Muscle layer of colon (tissue), 2 donors: ENCODE data around the gene TLR6.

ENCODE experiments used
- H3K27ac ChIP-seq: one replicate; pipeline ENCODE4 v1.7.0; 2013; ENCODE audit warnings: low read depth, mild to moderate bottlenecking, low read length, moderate library complexity
- H3K27me3 ChIP-seq, 2 donors: one replicate each; pipeline ENCODE4 v1.7.0; 2013; ENCODE audit warnings: low read length in 2 of 2, mild to moderate bottlenecking in 2 of 2; ENCODE audit not compliant: insufficient read depth in 2 of 2, control insufficient read depth in 1 of 2
- H3K36me3 ChIP-seq: one replicate; pipeline ENCODE4 v1.7.0; 2013; ENCODE audit warnings: mild to moderate bottlenecking, low read length; ENCODE audit not compliant: insufficient read depth
- H3K4me1 ChIP-seq: one replicate; pipeline ENCODE4 v1.7.0; 2013; ENCODE audit warnings: mild to moderate bottlenecking, low read length; ENCODE audit not compliant: insufficient read depth
- H3K4me3 ChIP-seq, 2 donors: one replicate each; pipeline ENCODE4 v1.7.0; 2013; ENCODE audit warnings: low read length in 2 of 2, low read depth in 1 of 2, mild to moderate bottlenecking in 1 of 2, moderate library complexity in 1 of 2
- H3K9ac ChIP-seq: one replicate; pipeline ENCODE4 v1.7.0; 2013; ENCODE audit warnings: low read length
- H3K9me3 ChIP-seq: one replicate; pipeline ENCODE4 v1.7.0; 2013; ENCODE audit warnings: mild to moderate bottlenecking, low read length
- donor health status: abdominal sarcoma.
- donor health status: Adenocarcinoma of cecum.

TLR6 gene, protein sequence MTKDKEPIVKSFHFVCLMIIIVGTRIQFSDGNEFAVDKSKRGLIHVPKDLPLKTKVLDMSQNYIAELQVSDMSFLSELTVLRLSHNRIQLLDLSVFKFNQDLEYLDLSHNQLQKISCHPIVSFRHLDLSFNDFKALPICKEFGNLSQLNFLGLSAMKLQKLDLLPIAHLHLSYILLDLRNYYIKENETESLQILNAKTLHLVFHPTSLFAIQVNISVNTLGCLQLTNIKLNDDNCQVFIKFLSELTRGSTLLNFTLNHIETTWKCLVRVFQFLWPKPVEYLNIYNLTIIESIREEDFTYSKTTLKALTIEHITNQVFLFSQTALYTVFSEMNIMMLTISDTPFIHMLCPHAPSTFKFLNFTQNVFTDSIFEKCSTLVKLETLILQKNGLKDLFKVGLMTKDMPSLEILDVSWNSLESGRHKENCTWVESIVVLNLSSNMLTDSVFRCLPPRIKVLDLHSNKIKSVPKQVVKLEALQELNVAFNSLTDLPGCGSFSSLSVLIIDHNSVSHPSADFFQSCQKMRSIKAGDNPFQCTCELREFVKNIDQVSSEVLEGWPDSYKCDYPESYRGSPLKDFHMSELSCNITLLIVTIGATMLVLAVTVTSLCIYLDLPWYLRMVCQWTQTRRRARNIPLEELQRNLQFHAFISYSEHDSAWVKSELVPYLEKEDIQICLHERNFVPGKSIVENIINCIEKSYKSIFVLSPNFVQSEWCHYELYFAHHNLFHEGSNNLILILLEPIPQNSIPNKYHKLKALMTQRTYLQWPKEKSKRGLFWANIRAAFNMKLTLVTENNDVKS

DNA sequence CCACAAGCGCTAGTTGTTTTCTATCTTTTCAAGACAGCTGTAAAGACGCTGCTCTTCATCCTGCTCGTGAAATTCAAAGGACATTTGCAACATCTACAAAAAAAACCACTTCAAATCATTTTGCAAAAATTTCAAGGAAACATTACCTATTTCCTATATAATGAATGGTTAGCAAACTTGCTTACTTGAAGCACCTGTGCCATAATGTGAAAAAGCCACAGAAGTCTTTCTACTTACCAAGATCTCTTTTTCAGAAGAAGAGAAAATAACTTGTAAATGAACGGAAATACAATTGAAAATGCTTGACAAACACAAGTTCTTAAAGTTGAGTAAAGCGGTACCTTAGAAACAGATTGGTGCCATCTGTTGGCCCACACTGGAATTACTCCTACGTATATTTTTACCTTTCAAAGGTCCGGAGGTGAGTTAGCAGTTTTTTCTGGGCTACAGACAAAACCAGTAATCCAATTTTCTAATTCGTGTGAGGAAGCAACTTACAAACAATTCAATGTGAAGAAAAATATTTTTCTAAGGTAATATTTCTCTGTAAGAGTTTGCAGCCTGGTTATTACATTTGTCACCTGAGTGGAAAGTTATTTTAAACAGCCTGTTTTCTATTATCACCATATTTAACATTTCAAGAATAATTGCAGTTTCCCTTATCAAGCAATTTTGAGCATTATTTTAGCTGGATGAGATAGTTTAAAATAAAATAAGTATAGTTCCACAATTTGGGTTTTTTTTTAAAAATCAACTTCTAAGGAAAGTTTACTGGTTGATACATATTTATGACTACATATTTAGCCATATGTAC, at the start of gene TLR6:
TSS of gene TLR6 (minus strand) at position 294 of the 814 bp plus-strand sequence. CDS start 27,344 bp downstream, outside the sequence.
- Histone ChIP-seq H3K4me3 (peak within 1 kb of the TSS in 1 of 2 donors; percentile 15), H3K9ac (no peak within 1 kb of the TSS), H3K4me1 (no peaks in the 10 kb centered on the region), H3K9me3 (no peaks in the 10 kb centered on the region), H3K27me3 (no peaks in the 10 kb centered on the region), H3K27ac (no peak within 1 kb of the TSS), H3K36me3 (no peaks in the 10 kb centered on the region)

DNA sequence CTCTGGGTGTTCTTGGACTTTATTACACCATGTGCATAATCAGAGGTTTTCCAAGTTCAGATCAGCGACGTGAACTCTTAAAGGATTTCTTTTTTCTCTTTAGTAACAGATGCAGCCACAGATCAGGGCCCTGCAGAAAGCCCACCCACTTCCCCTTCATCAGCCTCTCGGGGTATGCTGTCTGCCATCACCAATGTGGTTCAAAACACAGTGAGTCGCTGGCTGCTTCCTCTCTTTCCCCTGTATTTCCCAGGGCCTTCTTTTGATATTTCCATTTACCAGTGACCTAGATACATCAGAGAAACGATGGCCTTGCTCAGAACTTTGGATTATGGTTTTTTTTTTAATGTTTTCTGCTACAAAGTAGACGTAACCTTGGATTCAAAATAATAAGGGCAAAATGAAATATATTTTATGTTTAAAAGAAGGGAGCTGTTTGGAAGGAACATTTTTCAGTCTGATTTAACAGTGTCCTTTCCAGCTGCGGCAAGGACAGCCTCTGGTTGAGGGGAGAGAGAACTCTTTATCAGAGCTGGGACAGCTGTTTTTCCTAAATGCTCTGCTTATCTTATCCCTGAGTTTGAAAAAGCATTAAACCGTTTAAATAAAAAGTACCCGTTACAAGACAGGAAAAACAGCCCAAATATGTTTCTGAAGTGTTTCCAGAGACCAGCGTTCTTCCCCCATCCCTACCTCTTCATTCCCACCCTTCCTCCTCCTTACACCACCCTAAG, 49.2 kb upstream of the TLR6 start:
- Histone ChIP-seq H3K27me3 (no peaks in the 10 kb centered on the region), H3K9me3 (no peaks in the 10 kb centered on the region), H3K36me3 (peaks cover 54% of the 10 kb centered on the region), H3K4me3 (no peak overlapping the region), H3K4me1 (peaks cover 15% of the 10 kb centered on the region), H3K27ac (peak overlapping the region; percentile 35), H3K9ac (no peak overlapping the region)

- Histone ChIP-seq H3K36me3 (peaks cover 43% of the 10 kb centered on the region), H3K27me3 (no peaks in the 10 kb centered on the region)
These were observed 48.1 kb upstream of the TLR6 start for GRCh38 chr4:38904682-38905081.

GRCh38 chr4:38904090-38904666, 47.6 kb upstream of the TLR6 start:
- no peak overlapping the region for H3K4me3 ChIP-seq
- no peak overlapping the region for H3K9ac ChIP-seq
- H3K27me3 ChIP-seq: no peaks in the 10 kb centered on the region
- H3K27ac ChIP-seq: peak overlapping the region; percentile 4
- H3K36me3 ChIP-seq: peaks cover 38% of the 10 kb centered on the region
- H3K4me1 ChIP-seq: peaks cover 15% of the 10 kb centered on the region
- no peaks in the 10 kb centered on the region for H3K9me3 ChIP-seq

More at GRCh38 chr4:38904682-38905081, 48.1 kb upstream of the TLR6 start:
- no peaks in the 10 kb centered on the region for H3K9me3 ChIP-seq
- peak overlapping the region; percentile 4 for H3K27ac ChIP-seq
- H3K4me1 ChIP-seq: peaks cover 15% of the 10 kb centered on the region
- no peak overlapping the region for H3K9ac ChIP-seq
- H3K4me3 ChIP-seq: no peak overlapping the region

DNA sequence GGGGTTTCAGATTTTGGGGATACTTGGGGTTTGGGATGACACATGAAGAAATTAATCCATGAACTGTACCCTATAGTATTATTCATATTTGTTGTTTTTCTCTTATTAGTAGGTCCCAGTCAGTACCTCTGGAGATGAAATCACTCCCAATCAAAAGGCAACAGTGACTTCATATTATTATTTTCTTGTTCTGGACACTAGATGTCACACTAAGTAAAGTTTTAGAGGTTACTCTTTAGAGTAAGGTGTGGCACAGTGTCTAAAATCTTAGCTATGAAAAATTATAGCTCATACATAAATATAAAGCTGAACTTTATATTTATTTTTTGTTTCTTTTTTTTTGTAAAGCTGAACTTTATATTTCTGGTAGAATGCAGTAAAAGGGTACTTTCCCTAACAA, 46.1 kb upstream of the TLR6 start:
- no peaks in the 10 kb centered on the region for H3K27me3 ChIP-seq
- no peak overlapping the region for H3K9ac ChIP-seq
- peaks cover 24% of the 10 kb centered on the region for H3K36me3 ChIP-seq
- H3K9me3 ChIP-seq: no peaks in the 10 kb centered on the region
- no peak overlapping the region for H3K4me3 ChIP-seq
- H3K4me1 ChIP-seq: peaks cover 15% of the 10 kb centered on the region
- H3K27ac ChIP-seq: no peak overlapping the region

GRCh38 chr4:38902221-38902620, 45.6 kb upstream of the TLR6 start:
- H3K27me3 ChIP-seq: no peaks in the 10 kb centered on the region
- H3K36me3 ChIP-seq: peaks cover 22% of the 10 kb centered on the region
- no peaks in the 10 kb centered on the region for H3K9me3 ChIP-seq
- H3K9ac ChIP-seq: no peak overlapping the region
- peaks cover 15% of the 10 kb centered on the region for H3K4me1 ChIP-seq
- no peak overlapping the region for H3K27ac ChIP-seq
- H3K4me3 ChIP-seq: no peak overlapping the region

DNA sequence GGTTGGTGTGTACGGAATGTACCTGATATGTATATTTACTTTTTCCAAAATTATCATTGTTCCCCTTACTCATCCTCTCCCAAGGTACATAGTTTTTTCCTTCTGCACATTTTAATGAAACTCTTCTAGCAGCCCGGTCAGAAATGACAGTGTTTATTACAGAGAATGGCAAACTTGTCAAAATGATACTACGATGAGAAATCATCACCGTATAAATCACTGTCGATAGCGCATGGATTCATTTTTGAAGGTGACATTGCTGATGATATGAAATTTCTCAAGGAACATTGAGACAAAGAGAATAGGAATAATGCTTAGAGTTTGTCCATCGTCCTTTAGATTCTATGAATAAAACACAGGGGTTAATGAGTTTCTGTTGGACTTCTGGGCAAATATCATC, 41.6 kb upstream of the TLR6 start:
- H3K4me1 ChIP-seq: peaks cover 13% of the 10 kb centered on the region
- H3K36me3 ChIP-seq: peaks cover 35% of the 10 kb centered on the region
- H3K9me3 ChIP-seq: no peaks in the 10 kb centered on the region

DNA sequence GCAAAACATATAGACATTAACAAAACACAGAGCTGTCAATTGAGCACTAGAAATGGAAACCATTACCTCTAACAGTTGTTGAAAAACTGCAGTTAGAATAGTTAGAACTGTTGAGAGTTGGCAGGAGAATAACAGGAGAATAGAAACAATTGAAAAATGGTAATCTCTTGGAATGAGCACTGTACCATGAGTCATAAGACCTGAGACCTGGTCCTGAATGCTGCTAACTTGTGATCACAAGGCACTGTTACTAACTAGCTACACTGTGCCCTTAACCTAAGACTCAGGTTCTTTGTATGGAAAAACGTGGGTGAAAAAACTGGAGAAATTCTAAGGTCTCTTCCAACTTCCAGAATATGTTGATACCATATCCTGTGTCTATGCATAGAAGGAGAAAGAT, 40.3 kb upstream of the TLR6 start:
- Histone ChIP-seq H3K36me3 (peaks cover 32% of the 10 kb centered on the region), H3K9ac (no peak overlapping the region), H3K9me3 (no peaks in the 10 kb centered on the region), H3K4me3 (no peak overlapping the region), H3K27me3 (no peaks in the 10 kb centered on the region), H3K27ac (no peak overlapping the region), H3K4me1 (peaks cover 9% of the 10 kb centered on the region)

More for the DNA sequence above, 41.6 kb upstream of the TLR6 start:
- Histone ChIP-seq H3K27ac (no peak overlapping the region), H3K27me3 (no peaks in the 10 kb centered on the region), H3K4me3 (no peak overlapping the region), H3K9ac (no peak overlapping the region)

DNA sequence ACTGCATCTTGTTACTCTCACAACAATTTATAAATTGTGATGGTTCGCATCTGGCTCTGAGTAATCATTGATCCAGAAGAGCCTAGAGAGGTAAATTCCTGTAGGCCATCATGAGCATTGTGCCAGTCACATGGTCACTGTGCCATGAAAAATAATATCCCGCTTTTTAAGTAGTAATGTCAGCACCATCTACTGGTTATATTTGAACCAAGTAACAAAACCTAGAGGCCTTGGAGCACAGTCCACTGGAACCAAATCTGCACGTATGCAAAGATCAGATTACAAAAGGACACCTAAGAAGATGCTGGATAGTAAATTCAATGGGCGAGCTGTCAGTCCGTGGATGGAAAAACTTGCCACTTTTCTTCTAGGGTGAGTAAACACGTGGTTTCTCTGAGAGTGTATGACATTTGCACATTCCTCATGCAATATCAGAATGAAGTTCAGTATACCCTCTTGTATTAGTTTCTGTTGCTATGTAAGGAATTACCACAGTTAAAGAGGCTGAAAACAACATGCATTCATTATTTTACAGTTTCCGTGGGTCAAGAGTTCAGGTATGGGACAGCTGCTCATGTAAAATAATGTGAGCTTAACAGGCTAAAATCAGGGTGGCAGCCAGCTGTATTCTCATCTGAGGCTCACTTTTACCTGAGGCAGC, 37.8 kb upstream of the TLR6 start:
- no peak overlapping the region for H3K4me3 ChIP-seq
- peaks cover 36% of the 10 kb centered on the region for H3K36me3 ChIP-seq
- H3K27me3 ChIP-seq: no peaks in the 10 kb centered on the region
- H3K9me3 ChIP-seq: no peaks in the 10 kb centered on the region
- no peak overlapping the region for H3K9ac ChIP-seq
- peaks cover 10% of the 10 kb centered on the region for H3K4me1 ChIP-seq
- H3K27ac ChIP-seq: no peak overlapping the region
